ENCODE results near the gene IFNGR2.
"Not testable (repeated sequence)": the region's sequence is repeated elsewhere in the genome, so short reads cannot be mapped to it uniquely, and the experiment has no call there.

IFNGR2 gene

DNA sequence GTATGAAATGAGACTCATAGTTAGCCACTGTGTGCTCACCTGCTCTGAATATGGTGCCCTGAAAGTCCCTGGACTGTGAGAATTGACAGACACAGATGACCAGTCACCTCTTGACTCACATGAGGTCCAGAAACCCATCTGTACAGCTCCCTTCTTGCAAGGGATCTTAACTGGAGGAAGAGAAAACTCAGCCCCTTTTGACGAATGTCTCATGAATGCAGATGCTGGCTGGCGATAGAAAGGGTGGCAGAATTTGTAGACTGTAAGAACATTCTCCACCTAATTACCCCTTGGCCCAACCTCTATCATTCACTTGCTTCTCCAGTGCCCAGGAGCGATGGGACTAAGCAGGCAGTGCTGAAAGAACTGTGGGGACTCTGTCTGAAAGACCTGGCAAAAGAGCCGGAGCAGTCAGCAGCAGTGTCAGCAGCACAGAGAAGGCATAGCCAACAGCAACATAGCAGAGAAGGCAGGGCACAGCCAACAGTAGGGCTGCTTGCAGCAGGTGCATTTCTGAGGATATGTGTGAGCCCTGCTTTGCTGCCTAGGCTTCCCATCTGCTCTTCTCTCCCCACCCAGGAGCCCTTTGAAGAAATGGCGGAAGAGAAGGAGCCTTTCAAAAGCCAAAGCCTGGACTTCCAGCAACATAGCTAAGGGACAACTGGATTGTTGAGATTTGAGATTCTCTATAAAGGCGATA, 25.8 kb upstream of the IFNGR2 start:
- no peak for DNase-seq (ENCODE audit: low spot score)

DNA sequence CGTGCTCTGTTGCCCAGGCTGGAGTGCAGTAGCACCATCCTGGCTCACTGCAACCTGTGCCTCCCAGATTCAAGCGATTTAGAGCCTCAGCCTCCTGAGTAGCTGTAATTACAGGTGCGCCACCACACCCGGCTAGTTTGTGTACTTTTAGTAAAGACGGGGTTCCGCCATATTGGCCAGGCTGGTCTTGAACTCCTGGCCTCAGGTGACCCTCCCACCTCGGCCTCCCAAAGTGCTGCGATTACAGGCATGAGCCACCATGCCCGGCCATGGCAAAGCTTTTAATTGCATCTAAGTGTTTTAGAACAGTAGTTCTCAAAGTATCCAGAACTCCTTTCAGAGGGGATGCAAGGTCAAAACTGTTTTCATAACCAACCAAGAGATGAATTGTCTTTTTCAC, 25.1 kb upstream of the IFNGR2 start:
- DNase-seq (ENCODE audit: low spot score) = no peak

DNA sequence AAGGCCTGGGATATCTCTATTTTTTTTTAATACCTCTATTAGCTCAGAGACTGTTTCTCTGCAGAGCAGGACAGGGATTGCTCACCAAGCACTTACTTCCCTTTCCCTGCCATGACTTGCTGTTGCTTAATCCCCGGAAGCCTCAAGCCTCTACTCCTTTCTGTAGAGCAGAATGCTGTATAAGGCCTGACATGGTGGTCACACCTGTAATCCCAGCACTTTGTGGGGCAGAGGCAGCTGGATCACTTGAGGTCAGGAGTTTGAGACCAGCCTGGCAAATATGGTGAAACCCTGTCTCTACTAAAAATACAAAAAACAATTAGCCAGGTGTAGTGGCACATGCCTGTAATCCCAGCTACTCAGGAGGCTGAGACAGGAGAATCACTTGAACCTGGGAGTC, 23.3 kb upstream of the IFNGR2 start:
- DNase-seq (ENCODE audit: low spot score) = not testable (repeated sequence)

DNA sequence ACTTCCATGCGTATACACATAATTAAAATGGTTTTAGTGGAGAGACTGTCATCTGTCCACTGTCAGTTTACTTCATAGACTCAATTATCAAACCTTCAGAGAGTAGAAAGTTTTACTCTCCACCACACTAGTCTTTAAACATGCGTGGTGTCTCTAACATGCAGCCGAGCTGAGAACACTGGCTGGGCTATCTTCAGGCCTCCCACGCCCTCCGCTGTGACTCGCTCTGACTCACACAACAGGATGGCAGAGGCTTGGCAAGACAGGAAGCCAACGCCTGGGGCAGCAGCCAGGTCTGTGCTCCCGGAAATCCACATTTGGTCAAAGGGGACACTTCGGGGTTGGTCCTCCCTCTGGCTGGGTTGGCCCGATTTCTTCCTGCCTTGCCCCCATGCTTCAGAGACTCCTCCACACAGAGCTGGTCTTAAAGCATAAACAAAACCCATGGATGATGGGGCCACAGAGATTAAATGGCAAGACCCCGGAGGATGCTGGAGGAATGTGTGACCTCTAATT, 22.7 kb upstream of the IFNGR2 start:
- DNase-seq (ENCODE audit: low spot score) = peak; percentile 83

DNA sequence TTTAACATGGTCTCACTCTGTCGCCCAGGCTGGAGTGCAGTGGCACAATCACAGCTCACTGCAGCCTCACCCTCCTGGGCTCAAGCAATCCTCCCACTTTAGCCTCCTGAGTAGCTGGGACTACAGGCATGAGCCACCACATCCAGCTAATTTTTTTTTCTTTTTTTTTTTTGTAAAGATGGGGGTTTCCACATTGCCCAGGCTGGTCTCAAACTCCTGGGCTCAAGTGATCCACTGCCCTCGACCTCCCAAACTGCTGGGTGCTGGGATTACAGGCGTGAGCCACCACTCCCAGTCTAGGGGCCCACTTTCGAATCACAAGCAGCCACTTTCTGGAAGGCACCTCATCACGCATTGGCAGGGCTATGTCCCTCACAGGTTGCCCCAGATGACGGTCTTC, 21.8 kb upstream of the IFNGR2 start:
- DNase-seq (ENCODE audit: low spot score) = not testable (repeated sequence)

DNA sequence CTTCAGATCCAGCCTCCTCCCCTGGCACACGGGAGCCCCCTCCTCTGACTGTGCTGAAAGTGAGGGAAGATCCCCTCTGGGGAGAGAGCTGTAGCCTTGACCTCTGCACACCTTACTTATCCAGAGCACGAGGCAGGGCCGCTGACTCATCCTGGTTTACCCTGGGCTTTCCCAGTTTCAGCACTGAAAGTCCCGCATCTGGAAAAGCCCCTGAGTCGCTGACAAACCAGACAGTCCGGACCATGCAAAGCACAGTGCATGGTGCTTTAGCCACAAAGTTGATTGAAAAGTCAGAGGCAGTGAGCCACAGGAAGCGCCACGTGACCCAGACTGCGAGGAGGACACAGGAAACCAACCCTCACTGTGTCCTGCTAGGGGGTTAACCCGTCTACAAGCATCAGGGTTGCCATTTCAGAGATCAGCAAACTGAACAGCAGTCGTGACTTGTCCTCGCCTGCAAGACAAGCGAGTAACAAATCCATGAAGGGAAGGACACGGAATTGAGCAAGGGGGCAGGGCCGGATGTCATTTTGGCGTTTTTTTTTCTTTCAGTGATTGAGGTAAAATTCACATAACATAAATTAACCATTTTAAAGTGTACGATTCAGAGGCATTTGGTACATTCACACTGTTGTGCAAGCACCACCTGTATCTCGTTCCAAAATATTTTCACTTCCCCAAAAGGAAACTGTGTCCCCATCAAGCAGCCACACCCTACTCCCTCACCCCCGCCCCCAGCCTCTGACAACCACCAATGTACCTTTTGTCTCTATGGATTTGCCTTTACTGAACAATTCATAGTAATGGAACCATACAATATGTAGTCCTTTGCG, 19.9 kb upstream of the IFNGR2 start:
- DNase-seq (ENCODE audit: low spot score) = peak; percentile 50

DNA sequence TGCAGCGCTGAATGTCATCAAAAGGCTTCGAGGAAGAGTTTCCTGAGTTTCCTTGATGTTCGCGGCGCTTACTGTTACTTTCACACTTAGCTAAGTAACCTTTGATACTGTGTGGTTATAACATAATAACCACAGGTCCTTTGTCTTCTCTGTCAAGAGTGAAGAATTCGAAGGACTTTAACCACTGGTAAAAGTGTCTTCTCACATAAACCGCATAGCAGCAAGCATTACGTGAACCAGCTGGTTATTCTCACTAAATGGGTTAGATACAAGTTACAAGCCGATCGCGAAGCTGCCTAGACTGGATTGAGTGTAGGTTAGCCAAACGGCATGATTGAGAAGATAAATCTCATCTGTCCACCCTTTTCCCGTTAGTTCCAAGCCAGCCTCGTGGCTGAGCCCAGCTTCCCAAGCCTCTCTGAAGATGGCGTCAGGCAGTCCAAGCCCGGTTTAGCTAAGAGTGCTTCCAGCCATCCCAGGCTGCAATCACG, 18.3 kb upstream of the IFNGR2 start:
- no peak for DNase-seq (ENCODE audit: low spot score)

DNA sequence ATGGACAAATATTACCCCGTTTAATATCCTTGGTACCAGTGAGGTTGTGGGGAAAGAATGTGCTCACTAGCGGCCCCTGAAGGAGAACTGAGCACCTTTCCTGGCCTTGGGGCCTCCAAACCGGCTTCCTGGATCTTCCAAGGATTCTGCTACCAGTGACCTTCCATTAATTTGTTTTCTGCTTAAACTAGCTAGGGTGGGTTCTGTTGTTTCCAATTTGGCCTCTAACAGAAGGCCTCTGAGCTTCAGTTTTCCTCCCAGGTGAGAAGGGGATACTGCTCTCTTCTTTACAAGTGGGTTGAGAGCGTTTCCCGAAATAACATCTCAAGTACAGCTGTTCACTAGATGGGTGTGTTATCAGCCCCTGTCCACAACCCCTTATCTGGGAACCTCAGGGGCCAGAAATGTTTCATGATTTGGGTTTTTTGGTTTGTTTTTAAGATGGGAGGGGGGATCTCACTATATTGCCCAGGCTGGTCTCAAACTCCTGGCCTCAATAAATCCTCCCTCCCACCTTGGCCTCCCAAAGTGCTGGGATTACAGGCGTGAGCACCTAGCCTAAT, 16.9 kb upstream of the IFNGR2 start:
- DNase-seq (ENCODE audit: low spot score) = no peak

DNA sequence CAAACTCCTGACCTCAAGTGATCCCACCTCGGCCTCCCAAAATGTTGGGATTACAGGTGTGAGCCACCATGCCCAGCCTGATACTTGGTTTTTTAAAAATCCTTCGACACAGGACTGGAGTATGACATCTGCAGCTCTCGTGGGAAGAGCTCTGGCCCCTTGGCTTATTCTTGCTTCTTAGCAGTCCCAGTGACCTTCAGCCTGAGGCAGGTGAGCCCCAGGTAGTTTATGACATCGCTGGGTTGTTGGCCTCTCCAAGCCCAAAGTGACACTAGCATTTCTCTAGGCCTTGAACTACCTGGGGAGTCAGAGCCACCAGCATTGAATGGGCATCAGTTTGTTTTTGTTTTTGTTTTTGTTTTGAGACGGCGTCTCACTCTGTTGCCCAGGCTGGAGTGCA, 15.9 kb upstream of the IFNGR2 start:
- DNase-seq (ENCODE audit: low spot score) = no peak

DNA sequence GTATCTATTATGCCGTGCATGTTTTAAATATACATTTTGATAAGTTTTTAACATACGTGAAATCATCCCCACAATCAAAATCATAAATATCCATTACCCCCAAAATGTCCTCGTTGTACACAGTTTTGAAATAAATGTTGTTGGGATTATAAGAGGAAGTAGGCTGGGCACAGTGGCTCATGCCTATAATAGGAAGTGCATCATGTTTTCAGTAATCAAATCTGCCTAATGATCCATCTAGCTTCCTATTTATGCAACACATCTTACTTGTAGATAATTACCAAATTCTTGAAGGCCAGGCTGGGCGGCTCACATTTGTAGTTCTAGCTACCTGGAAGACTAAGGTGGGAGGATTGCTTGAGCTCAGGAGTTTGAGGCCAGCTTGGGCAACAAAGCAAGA, 15.0 kb upstream of the IFNGR2 start:
- no peak for DNase-seq (ENCODE audit: low spot score)

DNA sequence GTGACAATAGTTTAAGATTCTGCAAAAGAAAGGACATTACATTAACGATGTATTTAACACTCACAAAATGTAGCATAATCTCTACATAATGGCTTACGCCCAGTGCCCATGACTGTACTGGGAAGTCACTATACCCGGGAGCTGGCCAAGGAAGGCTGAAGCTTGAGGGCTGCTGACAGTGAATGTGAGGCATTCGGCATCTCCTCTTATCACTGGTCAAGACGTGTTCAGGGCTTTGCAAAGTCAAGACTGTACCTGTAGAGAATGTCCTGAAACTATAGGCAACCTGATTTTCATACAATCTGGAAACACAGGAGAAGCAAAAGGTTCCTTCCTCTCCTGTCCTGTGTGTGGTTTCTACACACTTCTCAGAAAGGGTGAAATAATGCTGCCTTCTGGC, 12.7 kb upstream of the IFNGR2 start:
- no peak for DNase-seq (ENCODE audit: low spot score)

DNA sequence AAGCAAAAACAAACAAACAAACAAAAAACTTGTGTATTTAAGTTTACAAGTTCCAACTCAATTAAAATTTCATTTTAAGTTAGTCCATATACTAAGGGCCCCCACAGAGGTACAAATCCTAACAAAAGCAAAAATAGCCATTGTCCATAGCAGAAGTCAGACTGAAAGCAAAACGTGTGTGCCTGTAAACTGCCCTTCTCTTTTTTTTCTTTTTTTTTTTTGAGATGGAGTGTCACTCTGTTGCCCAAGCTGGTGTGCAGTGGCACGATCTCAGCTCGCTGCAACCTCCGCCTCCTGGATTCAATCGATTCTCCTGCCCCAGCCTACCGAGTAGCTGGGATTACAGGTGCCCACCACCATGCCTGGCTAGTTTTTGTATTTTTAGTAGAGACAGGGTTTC, 11.6 kb upstream of the IFNGR2 start:
- DNase-seq (ENCODE audit: low spot score) = no peak

DNA sequence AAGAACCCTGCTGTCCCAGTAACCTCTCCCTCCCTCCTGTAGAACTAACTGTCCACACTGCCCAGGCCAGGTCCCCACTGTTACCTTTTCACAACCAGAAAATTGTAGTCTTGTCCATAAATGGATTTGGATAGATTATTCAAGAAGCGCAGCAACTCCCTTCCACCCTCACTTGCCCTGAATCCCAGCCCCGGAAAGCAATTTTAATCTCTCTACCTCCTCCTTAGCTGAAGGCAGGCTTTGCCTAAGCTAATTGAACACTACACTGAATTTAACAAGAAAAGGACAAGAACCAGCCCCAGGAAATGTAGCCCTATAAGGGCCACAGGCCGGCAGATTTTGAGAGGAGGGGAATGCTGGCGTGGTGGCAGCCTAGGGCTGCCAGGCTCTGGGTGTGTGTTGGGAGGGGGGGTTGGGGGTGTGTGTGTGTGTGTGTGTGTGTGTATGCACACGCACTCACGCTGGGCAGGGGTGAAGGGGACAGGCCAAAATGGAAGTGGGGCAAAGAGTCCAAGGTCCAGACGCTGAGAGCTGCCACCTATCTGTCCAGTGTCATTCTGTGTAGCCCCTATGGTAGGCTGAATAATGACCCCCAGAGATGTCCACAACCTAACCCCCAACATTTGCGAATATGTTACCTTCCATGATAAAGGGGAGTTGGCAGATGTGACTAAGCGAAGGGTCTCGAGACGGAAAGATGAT, 10.8 kb upstream of the IFNGR2 start:
- no peak for DNase-seq (ENCODE audit: low spot score)

DNA sequence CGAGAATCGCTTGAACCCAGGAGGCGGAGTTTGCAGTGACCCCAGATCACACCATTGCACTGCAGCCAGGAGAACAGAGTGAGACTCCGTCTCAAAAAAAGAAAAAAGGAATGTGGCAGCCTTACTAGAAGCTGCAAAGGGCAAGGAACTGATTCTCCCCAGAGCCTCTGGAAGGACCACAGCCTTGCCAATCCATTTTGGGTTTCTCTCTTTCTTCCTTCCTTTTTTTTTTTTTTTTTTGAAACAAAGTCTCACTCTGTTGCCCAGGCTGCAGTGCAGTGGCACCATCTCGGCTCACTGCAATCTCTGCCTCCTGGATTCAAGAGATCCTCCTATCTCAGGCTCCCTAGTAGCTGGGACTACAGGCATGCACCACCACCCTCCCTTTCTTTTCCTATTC, 9.9 kb upstream of the IFNGR2 start:
- DNase-seq (ENCODE audit: low spot score) = no peak

DNA sequence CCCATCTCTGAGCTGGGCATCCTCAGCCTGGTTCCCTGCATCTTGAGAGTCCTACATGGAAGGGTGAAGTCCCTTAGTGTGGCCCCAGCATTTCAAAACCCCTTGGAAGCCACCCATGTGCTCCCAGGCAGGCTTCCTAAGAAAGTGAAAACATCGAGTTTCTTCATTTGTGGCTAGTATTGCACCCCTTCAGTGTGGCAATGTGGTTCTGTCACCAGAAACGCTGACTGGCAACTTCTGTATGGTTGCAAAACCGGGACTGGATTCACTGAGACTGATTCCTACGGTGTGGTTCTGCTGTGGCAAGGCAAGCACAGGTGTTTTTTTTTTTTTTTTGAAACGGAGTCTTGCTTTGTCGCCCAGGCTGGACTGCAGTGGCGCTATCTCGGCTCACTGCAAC, 9.0 kb upstream of the IFNGR2 start:
- no peak for DNase-seq (ENCODE audit: low spot score)

DNA sequence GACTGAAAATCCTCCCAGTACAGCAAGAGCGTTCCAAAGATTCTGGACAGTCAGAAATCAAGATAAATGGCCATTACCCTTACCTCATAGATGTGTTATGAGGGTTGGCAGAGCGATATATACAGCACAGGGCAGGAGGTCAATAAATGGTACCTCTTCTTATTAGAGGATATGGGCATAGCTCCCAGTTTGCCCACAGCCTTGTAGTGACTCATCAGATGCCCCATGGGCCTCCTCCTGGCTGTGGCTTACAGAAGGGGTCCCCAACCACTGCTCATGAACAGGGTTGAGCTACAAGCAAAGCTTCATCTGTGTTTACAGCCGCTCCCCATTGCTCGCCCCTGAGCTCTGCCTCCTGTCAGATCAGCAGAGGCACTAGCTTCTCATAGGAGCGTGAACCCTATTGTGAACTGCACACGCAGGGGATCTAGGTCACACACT, 7.3 kb upstream of the IFNGR2 start:
- no peak for DNase-seq (ENCODE audit: low spot score)

DNA sequence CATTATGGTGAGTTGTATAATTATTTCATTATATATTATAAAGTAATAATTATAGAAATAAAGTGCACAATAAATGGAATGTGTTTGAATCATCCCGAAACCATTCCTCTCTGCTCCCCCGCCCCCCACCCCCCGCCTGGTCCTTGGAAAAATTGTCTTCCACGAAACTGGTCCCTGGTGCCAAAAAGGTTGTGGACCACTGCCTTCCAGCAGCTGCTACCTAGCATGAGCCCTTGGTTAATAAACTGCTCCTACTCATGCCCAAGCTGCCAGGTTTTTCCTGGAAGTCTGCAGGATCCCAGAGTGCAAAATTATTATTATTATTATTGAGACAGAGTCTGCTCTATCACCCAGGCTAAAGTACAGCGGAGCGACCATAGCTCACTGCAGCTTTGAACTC, 6.8 kb upstream of the IFNGR2 start:
- no peak for DNase-seq (ENCODE audit: low spot score)

DNA sequence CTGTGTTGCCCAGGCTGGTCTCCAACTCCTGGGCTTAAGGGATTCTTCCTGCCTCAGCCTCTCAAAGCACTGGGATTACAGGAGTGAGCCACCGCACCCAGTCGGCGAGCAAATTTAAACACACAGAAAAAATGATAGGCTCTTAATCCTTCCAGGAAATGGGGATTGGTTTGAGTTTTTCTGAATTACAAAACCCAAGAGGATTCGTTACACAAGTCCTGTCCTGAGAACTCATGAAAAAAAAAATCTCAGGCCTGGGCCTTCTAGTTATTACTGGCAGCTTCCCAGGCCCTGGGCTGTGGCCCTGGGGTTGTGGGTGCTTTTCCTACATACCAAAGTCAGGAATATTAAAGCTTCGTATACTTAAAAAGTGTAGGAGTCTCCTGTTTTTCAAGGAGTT, 6.3 kb upstream of the IFNGR2 start:
- DNase-seq (ENCODE audit: low spot score) = peak; percentile 82

DNA sequence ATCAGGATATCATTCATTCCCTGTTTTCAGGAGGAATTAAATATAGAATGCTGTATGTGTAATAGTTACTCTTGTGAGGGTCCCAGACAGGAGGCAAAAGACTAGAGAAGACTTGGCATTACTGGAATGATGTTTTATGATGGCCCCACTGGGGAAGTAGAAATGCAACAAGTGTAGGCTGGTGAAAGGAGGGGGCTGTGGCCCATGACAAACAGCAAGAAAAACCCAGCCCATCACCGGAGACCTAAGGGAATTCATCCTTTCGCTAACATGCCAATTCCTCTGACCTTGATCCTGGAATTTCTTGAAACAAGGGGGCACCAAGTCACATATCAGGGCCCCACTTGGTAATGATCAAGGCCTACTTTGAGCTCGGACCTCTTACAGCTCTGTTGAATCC, 5.5 kb upstream of the IFNGR2 start:
- no peak for DNase-seq (ENCODE audit: low spot score)

DNA sequence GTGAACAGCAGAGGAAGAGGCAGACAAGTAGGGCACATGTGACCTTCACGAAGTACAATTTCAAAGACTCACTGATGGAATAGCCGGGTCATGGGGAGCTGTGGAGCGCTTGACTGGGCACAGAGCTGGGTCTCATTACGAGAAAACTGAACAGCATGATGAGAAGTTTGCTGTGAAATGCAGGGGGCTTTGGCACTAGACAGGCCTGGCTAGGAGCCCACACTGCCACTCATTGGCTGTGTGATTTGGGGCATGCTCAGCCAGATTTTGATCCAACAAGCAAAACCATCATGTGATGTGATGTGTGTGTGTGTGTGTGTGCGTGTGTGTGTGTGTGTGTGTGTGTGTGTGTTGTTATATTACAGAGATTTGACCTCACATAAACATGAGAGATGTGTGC, 4.9 kb upstream of the IFNGR2 start:
- no peak for DNase-seq (ENCODE audit: low spot score)

DNA sequence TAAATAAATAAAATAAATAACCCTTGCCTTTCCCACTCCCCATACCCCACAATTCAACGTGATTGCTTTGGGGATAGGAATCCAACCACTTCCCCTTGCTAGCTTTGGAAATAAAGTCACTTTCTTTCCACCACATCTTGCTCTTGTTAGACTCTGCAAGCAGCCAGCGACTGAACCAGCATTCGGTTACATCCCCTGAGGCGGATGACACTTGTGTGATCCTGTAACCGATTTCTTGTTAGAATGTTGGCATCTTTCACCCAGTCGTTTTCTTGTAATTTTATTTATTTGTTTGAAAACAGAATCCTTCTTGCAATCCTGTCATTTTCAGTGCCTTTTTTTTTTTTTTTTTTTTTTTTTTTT, 1.6 kb upstream of the IFNGR2 start:
- DNase-seq (ENCODE audit: low spot score) = no peak

Measured in hepatic stellate cell (primary cell).